KBM-7 (cell line): ENCODE results near the gene CYBA.

ENCODE experiments used
- DNase-seq: peaks from one replicate; pipeline ENCODE4 v3.0.0-alpha.2; 2015
- in situ Hi-C: fragments of 300-500 bp; cut with MboI; formaldehyde crosslinking; loops from 2 replicates; pipeline ENCODE4 v1.14.3; 2020; ENCODE audit warnings: low sequenced_read_pairs, low pct_unique_long_range_greater_than_20kb, mixed read lengths

Gene CYBA

DNA sequence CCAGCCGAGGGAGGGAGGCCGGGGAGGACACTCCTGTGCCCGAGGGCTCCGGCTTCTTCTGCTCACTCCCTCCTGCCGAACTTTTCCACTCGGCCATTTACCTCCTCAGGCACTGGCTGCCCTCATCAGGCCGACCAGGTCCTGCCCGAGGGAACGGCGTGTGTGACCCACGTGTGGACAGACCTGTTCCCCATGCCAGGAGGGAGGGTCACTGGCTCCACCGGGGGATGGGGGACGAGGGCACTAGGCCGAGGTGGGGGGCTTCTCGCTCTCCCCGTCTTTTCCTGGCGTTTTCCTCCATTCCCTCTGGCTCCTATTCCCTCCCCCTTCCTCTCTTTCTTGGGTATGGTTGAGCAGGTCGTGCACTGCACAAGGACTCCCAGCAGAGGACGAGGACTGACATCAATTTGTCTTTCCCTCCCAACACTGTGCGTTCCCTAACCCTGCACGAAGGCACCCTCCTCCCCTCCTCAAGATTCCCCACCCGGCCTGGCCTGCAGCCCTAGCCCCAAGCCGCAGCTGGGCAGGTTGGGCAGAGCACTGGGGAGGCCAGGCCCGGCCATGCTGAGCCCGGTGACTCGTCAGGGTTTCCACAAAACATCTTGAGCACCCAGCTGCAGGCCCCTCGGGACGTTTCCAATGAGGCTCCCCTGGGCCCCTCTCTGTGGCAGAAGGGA is 15.7 kb downstream of the CYBA start:
- in situ Hi-C loops: no loop called here
- DNase-seq: no peak

- no peak for DNase-seq
- in situ Hi-C loops: no loop called here
Observed at GRCh38 chr16:88634141-88634993, 16.5 kb downstream of the CYBA start.

DNA sequence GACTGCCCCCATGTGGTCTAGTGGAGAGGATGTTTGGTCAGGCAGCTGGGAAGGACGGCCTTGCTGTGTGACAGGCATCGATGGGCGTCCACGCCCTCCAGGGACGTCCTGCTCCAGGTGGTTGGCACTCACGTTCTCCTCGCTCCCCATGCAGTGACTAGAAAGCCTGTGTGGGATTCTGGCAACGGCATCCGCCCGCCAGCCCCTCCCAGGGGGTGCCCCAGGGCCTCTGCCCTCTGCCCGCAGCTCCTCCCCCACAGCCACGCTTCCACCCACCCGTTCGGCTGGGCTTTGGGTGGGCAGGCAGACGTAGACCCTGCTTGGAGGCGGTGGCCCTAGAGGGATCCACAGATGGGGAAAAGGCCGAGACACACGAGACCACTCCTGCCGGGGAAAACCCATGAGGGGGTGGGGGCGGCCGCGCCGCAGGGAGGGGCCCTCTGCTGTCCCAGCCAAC is 17.1 kb downstream of the CYBA start:
- in situ Hi-C loops: no loop called here
- no peak for DNase-seq

- no peak for DNase-seq
- in situ Hi-C loops: no loop called here
Observed at GRCh38 chr16:88632587-88632930, 18.3 kb downstream of the CYBA start.

DNA sequence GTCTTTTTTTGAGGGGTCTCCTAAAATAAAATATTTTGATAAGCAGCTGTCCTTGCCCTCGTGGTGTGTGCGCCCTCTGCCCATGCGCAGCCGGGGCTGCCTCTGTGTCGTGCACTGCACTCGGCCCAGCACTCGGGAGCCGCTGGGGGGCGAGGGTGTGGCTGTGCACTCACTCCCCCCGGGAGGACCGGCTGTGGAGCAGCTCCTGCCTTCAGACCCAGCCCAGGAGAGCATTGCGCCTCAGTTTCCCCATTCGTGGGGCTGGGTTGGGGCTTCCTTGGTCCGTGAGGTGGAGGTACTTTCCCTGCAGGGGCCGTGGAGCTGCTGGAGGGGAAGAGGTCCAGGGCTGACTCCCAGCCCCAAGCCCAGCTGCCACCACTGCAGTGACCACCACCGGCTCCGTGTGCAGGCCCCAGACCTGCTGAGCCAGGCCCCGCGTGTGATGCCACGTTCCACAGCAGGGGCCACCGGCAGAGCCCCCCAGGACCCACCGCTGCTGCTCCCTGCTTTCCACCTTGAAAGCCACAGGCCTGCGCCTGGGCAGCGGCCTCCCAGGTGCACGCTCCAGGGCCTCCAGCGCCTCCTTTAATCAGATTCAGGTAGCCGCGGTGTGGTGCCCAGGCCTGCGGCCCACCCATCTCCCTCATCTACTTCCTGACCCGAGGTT is 18.8 kb downstream of the CYBA start:
- in situ Hi-C loops: no loop called here
- DNase-seq: no peak

GRCh38 chr16:88631384-88631783 is 19.5 kb downstream of the CYBA start:
- in situ Hi-C loops: no loop called here
- DNase-seq: no peak

- in situ Hi-C loops: no loop called here
- DNase-seq: no peak
Observed at GRCh38 chr16:88630941-88631340, 19.9 kb downstream of the CYBA start.

- in situ Hi-C loops: no loop called here
- no peak for DNase-seq
Observed at GRCh38 chr16:88630433-88630832, 20.4 kb downstream of the CYBA start.

DNA sequence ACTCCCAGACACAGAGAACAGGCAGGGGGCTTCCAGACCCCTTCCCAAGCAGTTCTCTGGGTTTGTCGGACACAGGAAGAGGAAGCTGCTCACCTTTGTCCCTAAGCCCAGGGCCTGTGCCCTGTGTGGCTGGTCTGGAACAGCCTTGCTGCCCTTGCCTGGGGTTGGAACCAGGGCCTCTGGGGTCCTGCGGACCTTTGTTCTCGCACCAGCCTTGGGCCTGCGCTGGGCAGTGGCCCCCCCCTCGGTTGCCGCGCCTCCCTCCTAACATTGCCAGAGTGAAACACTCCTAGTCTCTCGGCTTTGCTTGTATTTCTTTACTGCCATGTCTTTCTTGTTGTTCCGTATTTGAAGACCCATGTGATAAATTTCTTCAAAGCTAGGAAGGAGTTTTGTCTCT is 21.0 kb downstream of the CYBA start:
- no peak for DNase-seq
- in situ Hi-C loops: no loop called here

DNA sequence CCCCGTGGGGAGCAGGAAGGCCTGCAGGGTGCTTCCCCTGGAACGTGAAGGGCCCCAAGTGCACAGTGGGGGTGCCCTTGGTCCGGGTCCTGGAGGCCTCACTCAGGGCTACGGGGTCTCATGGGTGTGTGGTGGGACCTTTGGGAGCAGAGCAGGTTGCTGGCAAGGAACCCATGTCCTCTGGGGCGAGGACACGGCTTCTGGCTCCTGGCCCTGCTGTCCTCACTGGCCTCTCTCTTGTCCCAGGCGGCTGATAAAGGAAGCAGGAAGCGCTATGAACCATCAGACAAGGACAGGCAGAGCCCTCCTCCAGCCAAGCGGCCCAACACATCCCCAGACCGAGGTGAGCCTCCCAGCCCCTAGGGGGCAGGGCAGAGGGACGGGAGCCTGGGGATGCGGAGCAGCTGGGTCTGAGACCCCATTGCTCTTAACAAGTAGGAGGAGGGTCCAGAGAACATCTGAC is 22.3 kb downstream of the CYBA start:
- peak; percentile 60 for DNase-seq
- in situ Hi-C loops: no loop called here

GRCh38 chr16:88627531-88628411 is 23.1 kb downstream of the CYBA start:
- in situ Hi-C loops: no loop called here
- DNase-seq: no peak

GRCh38 chr16:88626646-88627045 is 24.2 kb downstream of the CYBA start:
- in situ Hi-C loops: no loop called here
- no peak for DNase-seq

GRCh38 chr16:88624977-88625576 is 25.8 kb downstream of the CYBA start:
- in situ Hi-C loops: no loop called here
- DNase-seq: no peak

DNA sequence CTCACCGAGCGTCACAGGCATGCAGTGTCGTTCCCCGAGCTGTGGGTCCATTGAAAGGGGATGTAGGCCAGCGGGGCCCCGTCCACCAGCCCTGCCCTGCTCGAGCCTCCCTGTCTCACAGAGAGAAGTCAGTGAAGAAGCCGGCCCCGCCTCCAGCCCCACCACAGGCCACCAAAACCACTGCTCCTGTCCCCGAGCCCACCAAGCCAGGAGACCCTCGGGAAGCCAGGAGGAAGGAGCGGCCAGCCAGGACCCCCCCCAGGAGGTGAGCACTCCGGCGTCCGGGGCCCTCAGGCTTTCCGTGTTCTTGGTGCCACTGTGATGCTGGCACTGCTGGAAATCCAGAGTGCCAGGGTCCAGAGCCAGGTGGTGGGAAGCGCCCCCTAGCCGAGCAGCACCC is 26.4 kb downstream of the CYBA start:
- in situ Hi-C loops: no loop called here
- DNase-seq: no peak

GRCh38 chr16:88623858-88624257 is 27.0 kb downstream of the CYBA start:
- in situ Hi-C loops: no loop called here
- DNase-seq: no peak

GRCh38 chr16:88622866-88623265 is 28.0 kb downstream of the CYBA start:
- DNase-seq: no peak
- in situ Hi-C loops: no loop called here

GRCh38 chr16:88622125-88622524 is 28.7 kb downstream of the CYBA start:
- in situ Hi-C loops: no loop called here
- DNase-seq: no peak

DNA sequence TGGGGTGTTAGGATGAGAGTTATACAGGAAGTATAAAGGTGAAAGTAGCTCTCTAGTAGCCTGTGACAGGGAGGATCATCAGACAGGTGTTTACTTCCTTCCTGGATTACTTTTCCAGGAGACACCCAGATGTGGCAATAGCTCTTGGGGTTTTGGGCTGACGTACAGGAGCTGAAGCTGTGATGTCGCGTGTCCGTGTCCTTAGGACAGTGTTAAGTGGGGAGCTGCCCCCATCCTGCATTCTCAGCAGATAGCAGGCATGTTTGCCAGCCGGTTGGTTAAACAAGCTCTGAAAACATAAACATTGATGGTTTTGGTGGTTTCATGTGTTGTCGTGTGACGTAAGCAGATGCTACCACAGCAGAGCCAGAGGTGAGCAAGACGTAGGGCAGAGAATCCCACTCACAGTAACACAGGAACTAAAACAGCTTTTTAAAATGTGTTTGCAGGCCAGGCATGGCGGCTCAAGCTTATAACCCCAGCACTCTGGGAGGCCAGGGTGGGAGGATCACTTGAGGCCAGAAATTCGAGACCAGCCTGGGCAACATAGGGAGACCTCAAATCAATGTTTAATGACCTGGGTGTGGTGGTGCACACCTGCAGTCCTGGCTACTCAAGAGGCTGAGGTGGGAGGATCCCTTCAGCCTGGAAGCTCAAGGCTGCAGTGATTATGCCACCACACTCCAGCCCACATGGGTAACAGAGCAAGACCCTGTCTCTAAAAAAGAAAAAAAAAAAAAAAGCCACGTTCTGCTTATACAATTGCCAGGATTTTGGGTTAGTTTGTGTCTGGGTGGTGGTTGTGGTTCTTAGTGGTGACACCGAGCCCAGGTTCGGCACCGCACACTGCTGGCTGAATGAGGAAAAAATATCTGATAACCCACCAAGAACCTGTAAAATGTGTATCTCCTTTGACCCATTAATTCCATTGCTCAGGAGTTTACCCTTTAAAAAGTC is 30.7 kb downstream of the CYBA start:
- no peak for DNase-seq
- in situ Hi-C loops: no loop called here
